ENCODE data around the gene ITGB1.
"Not testable (repeated sequence)": the region's sequence is repeated elsewhere in the genome, so short reads cannot be mapped to it uniquely, and the experiment has no call there.

ITGB1 gene

DNA sequence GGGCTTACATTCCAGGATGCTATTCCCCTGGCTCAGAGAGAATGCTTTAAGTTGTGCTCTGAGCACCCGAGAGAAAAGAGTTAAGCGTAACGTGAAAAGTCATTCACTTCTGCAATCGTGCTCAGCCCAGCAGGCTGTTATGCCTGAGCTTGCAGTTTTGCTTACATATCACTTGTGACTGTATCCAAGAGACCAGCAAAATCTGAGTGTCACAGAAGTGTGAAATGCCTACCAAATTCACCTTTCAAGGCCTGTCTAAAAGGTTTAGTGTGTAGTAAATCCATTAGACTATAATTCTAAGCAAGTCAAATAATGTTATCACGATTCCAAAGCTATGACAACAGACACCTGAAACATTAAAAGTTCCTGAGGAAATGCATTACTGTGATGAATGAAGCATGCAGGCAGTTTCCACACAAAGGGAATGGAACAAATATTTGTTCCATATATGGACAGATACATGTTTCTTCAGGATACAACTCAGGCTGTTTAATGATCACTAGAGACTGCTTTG, 20.1 kb downstream of the ITGB1 start:
- DNase-seq (ENCODE audit: low spot score), result peak; percentile 39

GRCh38 chr10:32932225-32932729, 25.8 kb downstream of the ITGB1 start:
- DNase-seq (ENCODE audit: low spot score), result no peak

GRCh38 chr10:32931593-32931992, 26.4 kb downstream of the ITGB1 start:
- no peak for DNase-seq (ENCODE audit: low spot score)

GRCh38 chr10:32930036-32930435, 28.0 kb downstream of the ITGB1 start:
- DNase-seq (ENCODE audit: low spot score), result no peak

DNA sequence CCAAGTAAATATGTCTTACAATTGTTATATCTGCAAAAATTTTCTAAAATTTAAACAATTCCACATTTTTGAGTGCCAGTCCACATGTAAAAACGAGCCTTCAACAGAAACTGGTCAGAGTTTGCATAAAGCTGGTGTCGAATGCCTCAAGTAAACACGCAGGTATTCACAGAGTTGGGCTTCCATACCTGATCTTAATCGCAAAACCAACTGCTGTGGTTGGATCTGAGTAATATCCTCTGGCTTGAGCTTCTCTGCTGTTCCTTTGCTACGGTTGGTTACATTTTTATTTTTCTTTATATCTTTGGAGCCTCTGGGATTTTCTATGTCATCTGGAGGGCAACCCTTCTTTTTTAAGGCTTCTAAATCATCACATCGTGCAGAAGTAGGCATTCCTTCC, 28.4 kb downstream of the ITGB1 start:
- DNase-seq (ENCODE audit: low spot score), result no peak

DNA sequence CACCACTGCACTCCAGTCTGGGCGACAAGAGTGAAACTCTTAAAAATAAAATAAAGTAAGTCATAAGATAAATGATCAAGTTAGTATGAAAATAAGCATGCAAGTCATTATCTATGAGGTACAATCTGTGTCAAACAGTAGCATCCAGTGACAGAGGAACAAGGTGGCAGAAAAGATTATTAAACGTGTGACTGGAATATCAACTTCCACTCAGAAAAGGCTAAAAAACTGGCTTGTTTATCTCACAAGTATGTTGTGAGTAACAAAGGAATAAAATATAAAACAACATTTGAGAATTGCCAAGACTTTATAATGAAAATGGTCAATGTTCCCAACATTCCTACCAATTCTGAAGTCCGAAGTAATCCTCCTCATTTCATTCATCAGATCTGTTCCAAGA, 30.3 kb downstream of the ITGB1 start:
- DNase-seq (ENCODE audit: low spot score), result no peak

- no peak for DNase-seq (ENCODE audit: low spot score)
Measured at GRCh38 chr10:32923849-32924248, 34.2 kb downstream of the ITGB1 start.

GRCh38 chr10:32923134-32923533, 34.9 kb downstream of the ITGB1 start:
- no peak for DNase-seq (ENCODE audit: low spot score)

GRCh38 chr10:32922170-32922569, 35.9 kb downstream of the ITGB1 start:
- DNase-seq (ENCODE audit: low spot score), result no peak

DNA sequence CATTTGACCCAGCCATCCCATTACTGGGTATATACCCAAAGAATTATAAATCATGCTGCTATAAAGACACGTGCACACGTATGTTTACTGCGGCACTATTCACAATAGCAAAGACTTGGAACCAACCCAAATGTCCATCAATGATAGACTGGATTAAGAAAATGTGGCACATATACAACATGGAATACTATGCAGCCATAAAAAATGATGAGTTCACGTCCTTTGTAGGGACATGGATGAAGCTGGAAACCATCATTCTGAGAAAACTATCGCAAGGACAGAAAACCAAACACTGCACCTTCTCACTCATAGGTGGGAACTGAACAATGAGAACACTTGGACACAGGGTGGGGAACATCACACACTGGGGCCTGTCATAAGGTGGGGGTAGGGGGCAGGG, 40.2 kb downstream of the ITGB1 start:
- DNase-seq (ENCODE audit: low spot score), result not testable (repeated sequence)

GRCh38 chr10:32911285-32912016, 46.6 kb downstream of the ITGB1 start:
- DNase-seq (ENCODE audit: low spot score), result no peak

GRCh38 chr10:32909970-32910369, 48.1 kb downstream of the ITGB1 start:
- not testable (repeated sequence) for DNase-seq (ENCODE audit: low spot score)

- no peak for DNase-seq (ENCODE audit: low spot score)
Measured at GRCh38 chr10:32909456-32909855, 48.6 kb downstream of the ITGB1 start.

DNA sequence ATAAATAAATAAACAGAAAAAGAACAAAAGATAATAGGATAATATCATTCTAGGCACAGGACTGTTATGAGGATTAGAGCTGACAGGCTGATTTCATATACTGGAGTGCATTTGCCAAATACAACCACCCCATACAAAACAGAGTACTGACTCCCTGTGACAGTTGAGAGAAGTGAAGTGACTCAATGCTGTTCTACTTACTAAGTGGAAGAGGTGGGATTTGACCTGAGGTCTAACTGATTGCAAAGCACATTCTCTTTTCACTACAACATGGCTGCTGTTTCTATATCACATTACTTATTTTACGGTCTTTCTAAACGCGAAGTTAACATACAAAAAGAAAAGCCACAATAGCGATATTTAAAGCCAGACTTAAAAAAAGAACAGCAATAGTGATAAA, 51.4 kb downstream of the ITGB1 start:
- no peak for DNase-seq (ENCODE audit: low spot score)

- no peak for DNase-seq (ENCODE audit: low spot score)
Measured at GRCh38 chr10:32905466-32905865, 52.6 kb downstream of the ITGB1 start.

- no peak for DNase-seq (ENCODE audit: low spot score)
Measured at GRCh38 chr10:32901815-32902214, 56.2 kb downstream of the ITGB1 start.

- not testable (repeated sequence) for DNase-seq (ENCODE audit: low spot score)
Measured at GRCh38 chr10:32895200-32895968, 62.6 kb downstream of the ITGB1 start.

DNA sequence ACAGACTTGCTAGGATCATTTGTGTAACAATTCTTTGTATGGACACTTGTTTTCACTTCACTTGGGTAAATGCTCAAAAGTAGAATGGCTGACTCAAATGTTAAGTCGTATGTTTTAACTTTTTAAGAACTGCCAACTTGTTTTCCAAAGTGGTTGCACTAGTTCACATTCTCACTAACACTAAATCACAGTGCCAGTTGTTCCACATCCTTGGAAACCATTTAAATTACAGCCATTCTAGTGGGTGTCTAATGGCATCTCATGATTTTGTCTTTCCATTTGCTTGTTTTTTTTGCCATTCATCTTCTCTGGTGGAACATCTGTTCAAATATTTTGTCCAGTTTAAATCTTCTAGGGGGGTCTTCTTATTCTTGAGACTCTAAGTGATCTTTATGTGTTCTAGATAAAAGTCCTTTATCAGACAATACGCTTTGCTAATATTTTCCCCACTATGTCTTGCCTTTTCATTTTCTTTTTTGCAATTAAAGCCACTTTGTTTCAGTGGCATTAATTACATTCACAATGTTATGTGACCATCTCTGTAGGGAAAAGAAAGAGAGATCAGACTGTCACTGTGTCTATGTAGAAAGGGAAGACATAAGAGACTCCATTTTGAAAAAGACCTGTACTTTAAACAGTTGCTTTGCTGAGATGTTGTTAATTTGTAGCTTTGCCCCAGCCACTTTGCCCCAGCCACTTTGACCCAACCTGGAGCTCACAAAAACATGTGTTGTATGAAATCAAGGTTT, 63.9 kb downstream of the ITGB1 start:
- no peak for DNase-seq (ENCODE audit: low spot score)

GRCh38 chr10:32893434-32893833, 64.6 kb downstream of the ITGB1 start:
- DNase-seq (ENCODE audit: low spot score), result no peak

- DNase-seq (ENCODE audit: low spot score), result no peak
Measured at GRCh38 chr10:32891261-32891660, 66.8 kb downstream of the ITGB1 start.

DNA sequence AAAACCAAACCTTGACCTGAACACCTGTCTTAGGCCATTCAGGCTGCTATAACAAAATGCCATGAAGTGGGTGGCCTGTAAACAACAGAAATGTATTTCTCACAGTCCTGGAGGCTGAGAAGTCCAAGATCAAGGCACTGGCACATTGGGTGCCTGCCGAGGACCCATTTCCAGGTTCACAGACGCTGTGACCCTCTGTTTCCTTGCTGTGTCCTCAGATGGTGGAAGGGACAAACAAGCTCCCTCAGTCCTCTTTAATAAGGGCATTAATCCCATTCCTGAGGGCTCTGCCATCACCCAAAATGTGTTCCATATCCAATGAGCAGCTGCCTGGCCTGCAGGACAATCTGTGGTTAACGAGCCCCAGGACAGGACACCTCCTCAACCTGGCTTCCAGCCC, 67.6 kb downstream of the ITGB1 start:
- no peak for DNase-seq (ENCODE audit: low spot score)

GRCh38 chr10:32889631-32890212, 68.3 kb downstream of the ITGB1 start:
- DNase-seq (ENCODE audit: low spot score), result no peak

All from kidney capillary endothelial cell (primary cell).